Erythroblast (primary cell): Measurements from ENCODE around the gene SLC52A3.
"Not testable (repeated sequence)": the region's sequence is repeated elsewhere in the genome, so short reads cannot be mapped to it uniquely, and the experiment has no call there.

Experiments
- DNase-seq, 2 experiments: peaks; one replicate each; lab custom pipeline; 2025; lab: John Stamatoyannopoulos, UW
- GATA1 ChIP-seq: IDR thresholded peaks from 2 replicates; pipeline ENCODE4 v1.6.1; 2011; ENCODE audit warnings: low read depth, mild to moderate bottlenecking, control low read depth, low read length, moderate library complexity
- POLR2A ChIP-seq: IDR thresholded peaks from 2 replicates; pipeline ENCODE4 v1.6.1; 2011; ENCODE audit warnings: mild to moderate bottlenecking, low read length

The SLC52A3 gene

GRCh38 chr20:728256-728944, 39.9 kb downstream of the SLC52A3 start:
- no peak for TF ChIP-seq POLR2A
- TF ChIP-seq GATA1 = no peak
- DNase-seq = peak; percentile 62 to 77

GRCh38 chr20:726160-726559, 42.1 kb downstream of the SLC52A3 start:
- no peak for DNase-seq
- TF ChIP-seq POLR2A = no peak
- TF ChIP-seq GATA1 = no peak

- no peak for DNase-seq
- TF ChIP-seq GATA1 (no peak), POLR2A (no peak)
Observed at GRCh38 chr20:725491-725890, 42.8 kb downstream of the SLC52A3 start.

GRCh38 chr20:724797-725196, 43.5 kb downstream of the SLC52A3 start:
- DNase-seq = not testable (repeated sequence)

- TF ChIP-seq POLR2A (no peak), GATA1 (no peak)
- DNase-seq = no peak
Observed at GRCh38 chr20:723756-724155, 44.5 kb downstream of the SLC52A3 start.

GRCh38 chr20:722822-723644, 45.3 kb downstream of the SLC52A3 start:
- no peak for DNase-seq

GRCh38 chr20:721876-722275, 46.4 kb downstream of the SLC52A3 start:
- TF ChIP-seq POLR2A (no peak), GATA1 (no peak)
- DNase-seq = no peak

More at GRCh38 chr20:722822-723644, 45.3 kb downstream of the SLC52A3 start:
- TF ChIP-seq POLR2A (no peak), GATA1 (no peak)

GRCh38 chr20:719816-720215, 48.5 kb downstream of the SLC52A3 start:
- TF ChIP-seq GATA1 (no peak), POLR2A (no peak)
- DNase-seq = no peak

GRCh38 chr20:719068-719467, 49.2 kb downstream of the SLC52A3 start:
- DNase-seq = no peak
- TF ChIP-seq POLR2A (no peak), GATA1 (no peak)

GRCh38 chr20:717832-718231, 50.5 kb downstream of the SLC52A3 start:
- no peak for DNase-seq
- TF ChIP-seq POLR2A = no peak
- TF ChIP-seq GATA1 = no peak

- no peak for DNase-seq
- TF ChIP-seq GATA1 (no peak), POLR2A (no peak)
Observed at GRCh38 chr20:717271-717670, 51.0 kb downstream of the SLC52A3 start.

GRCh38 chr20:714453-714852, 53.8 kb downstream of the SLC52A3 start:
- DNase-seq = no peak
- TF ChIP-seq GATA1 = no peak
- no peak for TF ChIP-seq POLR2A

GRCh38 chr20:711576-711975, 56.7 kb downstream of the SLC52A3 start:
- TF ChIP-seq GATA1 (no peak), POLR2A (no peak)
- DNase-seq = no peak

GRCh38 chr20:710780-711450, 57.4 kb downstream of the SLC52A3 start:
- TF ChIP-seq GATA1 (no peak), POLR2A (no peak)

More at GRCh38 chr20:710780-711450, 57.4 kb downstream of the SLC52A3 start:
- DNase-seq = no peak
